IMR-90 (cell line): ENCODE results near the gene ARHGDIA. TPM values are rescaled to one million over a fixed set of nuclear protein-coding genes. Genes with fewer than 3 reads are reported as not detected.
A peak's percentile ranks its signal among the peaks of the same experiment; 100 is the strongest.

Experiments
- ATAC-seq: fragments of 200-7000 bp; cut with Tn5 transposase; 2 replicates; pipeline ENCODE4 v1.9.1; 2020; ENCODE audit warnings: low read depth, mild to moderate bottlenecking, moderate library complexity
- BruUV-seq: library from RNA; stranded (reverse); fragments of 400-500 nt; replicated peaks from 2 replicates; lab custom pipeline; 2021; lab: Mats Ljungman, UMichigan
- CTCF ChIA-PET: fragments of 300-600 bp; formaldehyde crosslinking; extraction: SDS; loops from one replicate; lab custom pipeline; 2021; ENCODE audit warnings: antibody characterized with exemption; lab: Yijun Ruan, JAX
- POLR2A ChIA-PET: fragments of 300-600 bp; sonication (Branson Sonifier 250); formaldehyde crosslinking; loops from one replicate; lab custom pipeline; 2022; ENCODE audit warnings: antibody characterized with exemption; ENCODE audit not compliant: unreplicated experiment; lab: Charles Lee
- DNase-seq: peaks from one replicate; pipeline ENCODE4 v3.0.0; 2013
- H2AFZ ChIP-seq: replicated peaks from 2 replicates; pipeline ENCODE3; 2013; ENCODE audit warnings: low read length, mild to moderate bottlenecking; ENCODE audit not compliant: poor library complexity
- H2AK5ac ChIP-seq: 2 replicates; pipeline ENCODE4 v1.6.1; 2013; ENCODE audit warnings: low read depth, low read length, inconsistent platforms
- H2AK9ac ChIP-seq: replicated peaks from 2 replicates; pipeline ENCODE3; 2013; ENCODE audit warnings: mild to moderate bottlenecking, low read depth, low read length, moderate library complexity; ENCODE audit not compliant: poor library complexity
- H2BK120ac ChIP-seq: 2 replicates; pipeline ENCODE4 v1.6.1; 2013; ENCODE audit warnings: low read depth, low read length, inconsistent platforms
- H2BK15ac ChIP-seq: 3 replicates; pipeline ENCODE4 v1.6.1; 2013; ENCODE audit warnings: low read depth, low read length, inconsistent platforms
- H2BK20ac ChIP-seq: 2 replicates; pipeline ENCODE4 v1.6.1; 2013; ENCODE audit warnings: low read depth, mild to moderate bottlenecking, inconsistent platforms, low read length, moderate library complexity
- H2BK5ac ChIP-seq: 2 replicates; pipeline ENCODE4 v1.6.1; 2013; ENCODE audit warnings: mild to moderate bottlenecking, low read depth, low read length, inconsistent platforms; ENCODE audit not compliant: poor library complexity, severe bottlenecking
- H3K14ac ChIP-seq: replicated peaks from 2 replicates; pipeline ENCODE4 v1.6.1; 2013; ENCODE audit warnings: low read depth, low read length, inconsistent platforms
- H3K18ac ChIP-seq: 2 replicates; pipeline ENCODE4 v1.6.1; 2013; ENCODE audit warnings: low read depth, low read length, control low read depth
- H3K23ac ChIP-seq: 2 replicates; pipeline ENCODE4 v1.6.1; 2013; ENCODE audit warnings: low read depth, low read length, inconsistent platforms
- H3K27ac ChIP-seq: 2 replicates; pipeline ENCODE4 v1.5.1; 2013; ENCODE audit warnings: mild to moderate bottlenecking, control low read depth, low read length; ENCODE audit not compliant: insufficient read depth
- H3K27me3 ChIP-seq: 2 replicates; pipeline ENCODE4 v1.6.1; 2013; ENCODE audit warnings: low read length; ENCODE audit not compliant: control insufficient read depth, insufficient read depth
- H3K36me3 ChIP-seq: 2 replicates; pipeline ENCODE4 v1.6.1; 2013; ENCODE audit warnings: low read length, mixed read lengths; ENCODE audit not compliant: control insufficient read depth, insufficient read depth
- H3K4ac ChIP-seq: 2 replicates; pipeline ENCODE4 v1.6.1; 2013; ENCODE audit warnings: low read depth, low read length, inconsistent platforms
- H3K4me1 ChIP-seq: 2 replicates; pipeline ENCODE4 v1.6.1; 2013; ENCODE audit warnings: low read length, mixed read lengths; ENCODE audit not compliant: control insufficient read depth, insufficient read depth
- H3K4me2 ChIP-seq: 2 replicates; pipeline ENCODE4 v1.6.1; 2013; ENCODE audit warnings: low read depth, mild to moderate bottlenecking, control low read depth, low read length, moderate library complexity
- H3K4me3 ChIP-seq: 2 replicates; pipeline ENCODE4 v1.5.1; 2013; ENCODE audit warnings: low read depth, mild to moderate bottlenecking, control low read depth, low read length, moderate library complexity; ENCODE audit not compliant: insufficient read depth
- H3K56ac ChIP-seq: 2 replicates; pipeline ENCODE4 v1.6.1; 2013; ENCODE audit warnings: low read length, inconsistent platforms; ENCODE audit not compliant: insufficient read depth; ENCODE audit errors: extremely low read depth
- H3K79me1 ChIP-seq, 2 experiments: 2 replicates each; pipeline ENCODE4 v1.6.1; 2013; ENCODE audit warnings: low read length in 2 of 2, inconsistent platforms in 1 of 2, low read depth in 1 of 2
- H3K9ac ChIP-seq: 2 replicates; pipeline ENCODE4 v1.6.1; 2013; ENCODE audit warnings: low read depth, low read length, control low read depth
- H3K9me1 ChIP-seq: 2 replicates; pipeline ENCODE4 v1.6.1; 2013; ENCODE audit warnings: low read length, inconsistent platforms; ENCODE audit not compliant: insufficient read depth
- H3K9me3 ChIP-seq: 2 replicates; pipeline ENCODE4 v1.6.1; 2013; ENCODE audit warnings: low read length; ENCODE audit not compliant: control insufficient read depth, insufficient read depth
- H4K20me1 ChIP-seq: 2 replicates; pipeline ENCODE4 v1.6.1; 2013; ENCODE audit warnings: low read length, inconsistent platforms; ENCODE audit not compliant: insufficient read depth
- H4K5ac ChIP-seq: 2 replicates; pipeline ENCODE4 v1.6.1; 2013; ENCODE audit warnings: mild to moderate bottlenecking, low read depth, low read length, control low read depth
- H4K8ac ChIP-seq, 2 experiments: 2 replicates each; pipeline ENCODE4 v1.6.1; 2013; ENCODE audit warnings: low read depth in 2 of 2, low read length in 2 of 2, control low read depth in 1 of 2, inconsistent platforms in 1 of 2
- H4K91ac ChIP-seq: 2 replicates; pipeline ENCODE4 v1.6.1; 2013; ENCODE audit warnings: low read depth, low read length, inconsistent platforms; ENCODE audit not compliant: insufficient read depth
- BHLHE40 ChIP-seq: fragments of 150-350 bp; IDR thresholded peaks from 2 replicates; pipeline ENCODE4 v1.6.1; 2016; ENCODE audit warnings: mild to moderate bottlenecking, low read depth, low read length
- CEBPB ChIP-seq: IDR thresholded peaks from 2 replicates; pipeline ENCODE4 v1.6.1; 2012; ENCODE audit warnings: low read depth, low read length, improper control_type of control experiment
- CHD1 ChIP-seq: IDR thresholded peaks from 2 replicates; pipeline ENCODE4 v1.6.1; 2012; ENCODE audit warnings: low read depth, low read length, improper control_type of control experiment
- CTCF ChIP-seq: conservative IDR thresholded peaks from 2 replicates; pipeline ENCODE4 v1.5.1; 2012; ENCODE audit warnings: mild to moderate bottlenecking, low read depth, low read length, improper control_type of control experiment
- ELK1 ChIP-seq: fragments of 150-350 bp; IDR thresholded peaks from 2 replicates; pipeline ENCODE4 v1.6.1; 2016; ENCODE audit warnings: low read depth, mild to moderate bottlenecking, low read length, moderate library complexity, borderline replicate concordance
- FOS ChIP-seq: fragments of 150-350 bp; IDR thresholded peaks from 2 replicates; pipeline ENCODE4 v1.6.1; 2016; ENCODE audit warnings: low read depth, low read length
- MAZ ChIP-seq: IDR thresholded peaks from 2 replicates; pipeline ENCODE4 v1.6.1; 2012; ENCODE audit warnings: low read depth, mild to moderate bottlenecking, low read length, improper control_type of control experiment, moderate library complexity, borderline replicate concordance
- MXI1 ChIP-seq: IDR thresholded peaks from 2 replicates; pipeline ENCODE4 v1.6.1; 2012; ENCODE audit warnings: low read depth, mild to moderate bottlenecking, low read length, moderate library complexity, borderline replicate concordance
- POLR2A ChIP-seq: IDR thresholded peaks from 2 replicates; pipeline ENCODE4 v1.6.1; 2012; ENCODE audit warnings: mild to moderate bottlenecking, low read depth, low read length
- RAD21 ChIP-seq: IDR thresholded peaks from 2 replicates; pipeline ENCODE4 v1.6.1; 2012; ENCODE audit warnings: low read length, improper control_type of control experiment
- RCOR1 ChIP-seq: IDR thresholded peaks from 2 replicates; pipeline ENCODE4 v1.6.1; 2012; ENCODE audit warnings: mild to moderate bottlenecking, low read length, improper control_type of control experiment; ENCODE audit not compliant: insufficient replicate concordance
- SMC3 ChIP-seq: fragments of 150-350 bp; IDR thresholded peaks from 2 replicates; pipeline ENCODE4 v1.6.1; 2016; ENCODE audit warnings: low read depth, mild to moderate bottlenecking, antibody characterized with exemption, low read length, moderate library complexity
- USF2 ChIP-seq: fragments of 150-350 bp; IDR thresholded peaks from 2 replicates; pipeline ENCODE4 v1.6.1; 2017; ENCODE audit warnings: mild to moderate bottlenecking, antibody characterized with exemption, low read length, low read depth
- WGBS, 2 experiments: methylation state at CpG; one replicate each; pipeline versions ENCODE4 v1.1.5 to v1.1.7; 2013; ENCODE audit warnings: missing lambda C conversion rate in 2 of 2; ENCODE audit not compliant: insufficient read length in 1 of 2; ENCODE audit errors: extremely low coverage in 2 of 2; 5-methylcytosine and 5-hydroxymethylcytosine counted together
- dilution Hi-C: fragments of 300-500 bp; cut with HindIII; formaldehyde crosslinking; loops from one replicate; pipeline ENCODE4 v1.14.3; 2018; ENCODE audit warnings: low sequenced_read_pairs; ENCODE audit not compliant: unreplicated experiment
- in situ Hi-C: fragments of 300-500 bp; cut with MboI; formaldehyde crosslinking; loops from 3 replicates; pipeline ENCODE4 v1.14.3; 2019; ENCODE audit warnings: low sequenced_read_pairs, inconsistent platforms, mixed read lengths
- intact Hi-C: fragments of 100-400 bp; cut with micrococcal nuclease; formaldehyde crosslinking; loops from 2 replicates; pipeline ENCODE4 v1.10.0; 2022
- polyA plus RNA-seq, 3 experiments: library from polyadenylated mRNA; depleted of rRNA; stranded (reverse); fragments of >200 nt; gene quantifications; 2 replicates each; pipeline ENCODE4 v1.2.3, GENCODE V29; 2012; ENCODE audit warnings: low replicate concordance in 1 of 3
- total RNA-seq: library from RNA; depleted of rRNA; stranded (reverse); fragments of >200 nt; gene quantifications from 2 replicates; pipeline ENCODE4 v1.2.3, GENCODE V29; 2012

Gene ARHGDIA
- total and polyA plus RNA-seq, 2 of the 4 experiments (the other 2 are of a cell fraction): 62.7 to 362 TPM

GRCh38 chr17:81821603-81822311 is 49.4 kb downstream of the ARHGDIA start:
- ATAC-seq: peak; percentile 62
- Histone ChIP-seq H3K27ac (no peak overlapping the region), H3K56ac (no peak overlapping the region), H3K9me1 (peaks cover 11% of the 10 kb centered on the region), H4K5ac (no peak overlapping the region), H3K18ac (no peak overlapping the region), H4K91ac (no peak overlapping the region), H4K8ac (no peak overlapping the region), H3K9ac (no peak overlapping the region), H2AK5ac (no peak overlapping the region), H3K4me2 (no peak overlapping the region), H2AFZ (no peak overlapping the region), H2BK20ac (no peak overlapping the region), H2BK120ac (no peak overlapping the region), H3K4me1 (peaks cover 4% of the 10 kb centered on the region; the same call in 1 of the 2 replicates), H3K27me3 (0 out of 2 replicates have a peak, but pooled peaks cover 2% of the 10 kb centered on the region), H2AK9ac (peak overlapping the region; percentile 39), H4K20me1 (peaks cover 31% of the 10 kb centered on the region), H3K9me3 (no peaks in the 10 kb centered on the region), H3K14ac (no peak overlapping the region), H3K79me1 (peaks cover 4 to 18% of the 10 kb centered on the region in 2 experiments; a peak in 3 of 4 replicates), H3K4ac (no peak overlapping the region), H3K23ac (no peak overlapping the region), H3K4me3 (no peak overlapping the region), H2BK5ac (no peak overlapping the region), H2BK15ac (no peak overlapping the region), H3K36me3 (peaks cover 14% of the 10 kb centered on the region)
- dilution Hi-C loops: no loop called here
- 77% methylated on average over 6 of the region's 20 CpGs; no CpG with 5 or more reads in 1 of the 2 experiments for WGBS, 2 experiments
- peak; percentile 29 for DNase-seq
- ChIA-PET CTCF (interaction anchor here (0.6 kb wide), 1 partner anchor 34 kb away, joined by 3 read pairs; no protein-coding TSS in a partner anchor), POLR2A (interaction anchor here (0.6 kb wide), 1 partner anchor 285 kb away, joined by 10 read pairs; no protein-coding TSS in a partner anchor)
- TF ChIP-seq RCOR1: no peak
- TF ChIP-seq FOS: no peak
- no peak for TF ChIP-seq BHLHE40
- TF ChIP-seq RAD21: 0 out of 2 replicates have a peak, but pooled peaks have one; percentile 19
- TF ChIP-seq POLR2A: no peak
- peak; percentile 52 for TF ChIP-seq CTCF
- TF ChIP-seq USF2: no peak
- TF ChIP-seq ELK1: no peak
- no peak for TF ChIP-seq CHD1
- TF ChIP-seq SMC3: peak; percentile 31; the same call in 1 of the 2 replicates
- TF ChIP-seq MXI1: no peak
- TF ChIP-seq CEBPB: no peak
- TF ChIP-seq MAZ: peak; percentile 67
- in situ Hi-C loops: no loop called here
- BruUV-seq: no TSS peak
- intact Hi-C loops: no loop called here
